NCI-H2227 (cell line): ENCODE results near the gene MACROD2.

Experiments used
- DNase-seq: peaks from one replicate; lab custom pipeline; 2025; ENCODE audit not compliant: unreplicated experiment; lab: John Stamatoyannopoulos, UW

Gene MACROD2

GRCh38 chr20:15848126-15848525, 1852.8 kb downstream of the MACROD2 start:
- DNase-seq, result no peak

DNA sequence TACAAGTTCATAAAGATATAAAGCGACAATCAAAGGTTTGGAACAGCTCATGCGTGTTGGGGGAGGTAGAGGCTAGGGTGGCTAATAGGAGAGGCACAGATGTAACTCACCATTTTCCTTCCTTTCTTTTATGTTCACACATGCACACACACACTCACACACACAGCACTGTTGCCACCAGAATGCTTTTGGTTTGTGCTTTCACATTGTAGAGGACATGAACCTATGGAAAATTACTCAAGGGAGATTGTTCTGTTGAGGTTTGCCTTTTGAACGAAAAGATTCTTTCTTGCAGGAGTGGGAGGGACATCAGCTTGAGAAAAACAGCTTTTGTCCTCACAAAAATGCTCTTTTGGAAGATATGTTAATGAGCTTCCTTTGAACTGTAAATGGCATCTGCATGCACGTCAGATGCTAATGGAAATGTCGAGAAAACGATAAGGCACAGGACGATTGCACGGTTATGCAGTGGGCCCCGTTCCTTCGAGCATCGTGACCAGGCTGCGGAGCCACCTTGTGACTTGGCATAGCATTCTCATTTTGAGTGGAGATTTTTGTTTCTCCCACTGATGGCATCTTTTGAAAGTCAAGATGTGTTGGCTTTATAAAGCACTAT, 1853.8 kb downstream of the MACROD2 start:
- no peak for DNase-seq

DNA sequence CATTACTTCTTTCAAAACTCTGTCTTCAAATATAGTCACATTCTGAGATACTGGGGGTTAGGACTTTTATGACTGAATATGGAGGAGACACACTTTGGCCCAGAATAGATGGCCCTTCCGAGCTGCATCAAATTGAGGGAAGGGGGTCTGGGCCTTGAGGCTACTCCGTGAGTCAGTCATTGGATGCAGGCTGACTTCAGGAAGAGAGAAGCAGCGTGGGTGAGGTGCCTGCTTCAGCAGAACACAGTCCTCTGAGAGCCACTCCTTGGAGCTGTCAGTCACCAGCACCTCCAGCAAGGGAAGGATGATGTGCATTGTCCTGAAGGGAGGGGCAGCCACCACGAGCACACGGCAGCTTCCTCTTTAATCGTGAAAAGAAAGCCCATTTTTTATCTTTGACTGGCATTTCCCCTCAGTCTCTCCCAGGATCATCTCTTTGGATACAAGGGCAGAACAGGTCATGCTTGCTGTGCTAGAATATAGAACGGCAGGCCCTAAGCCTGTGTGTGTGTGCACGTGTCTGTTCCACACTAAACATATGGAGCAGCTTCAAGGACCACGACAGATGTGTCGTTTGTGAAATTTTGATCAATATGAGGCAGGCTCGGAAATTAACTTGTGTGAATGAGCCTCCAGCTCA, 1856.4 kb downstream of the MACROD2 start:
- no peak for DNase-seq

DNA sequence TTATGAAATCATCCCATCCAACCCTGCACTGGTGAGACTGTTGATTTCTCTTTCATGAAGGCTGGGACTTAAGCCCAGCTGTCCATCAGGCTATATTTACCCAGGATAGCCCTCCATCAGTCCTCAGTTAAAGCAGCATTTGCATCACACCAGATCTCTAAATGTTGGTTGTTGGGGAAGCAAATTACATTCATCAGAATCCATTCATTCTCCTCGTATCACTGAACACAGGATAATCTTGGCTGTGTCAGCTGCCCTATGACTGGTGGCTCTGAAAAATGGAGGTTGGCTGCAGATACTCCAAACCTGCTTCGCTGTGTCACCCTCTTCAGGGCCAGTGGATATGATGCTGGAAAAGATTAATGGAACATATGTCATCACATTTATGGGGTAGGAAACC, 1859.6 kb downstream of the MACROD2 start:
- DNase-seq, result no peak

GRCh38 chr20:15857173-15857784, 1862.0 kb downstream of the MACROD2 start:
- no peak for DNase-seq

DNA sequence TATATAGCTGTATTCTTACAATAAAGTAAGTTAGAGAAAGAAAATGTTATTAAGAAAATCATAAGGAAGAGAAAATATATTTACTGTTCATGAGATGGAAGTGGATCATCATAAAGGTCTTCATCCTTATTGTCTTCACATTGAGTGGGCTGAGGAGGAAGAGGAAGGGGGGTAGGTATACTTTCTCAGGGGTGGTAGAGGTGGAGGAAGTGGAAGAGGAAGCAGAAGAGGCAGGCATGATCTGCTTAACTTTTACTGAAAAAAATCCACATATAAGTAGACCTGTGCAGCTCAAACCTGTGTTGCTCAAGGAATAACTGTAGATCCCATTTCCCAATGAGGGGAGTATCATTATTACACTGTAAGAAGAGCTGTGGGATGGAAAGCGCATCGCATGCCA, 1863.7 kb downstream of the MACROD2 start:
- DNase-seq, result no peak

DNA sequence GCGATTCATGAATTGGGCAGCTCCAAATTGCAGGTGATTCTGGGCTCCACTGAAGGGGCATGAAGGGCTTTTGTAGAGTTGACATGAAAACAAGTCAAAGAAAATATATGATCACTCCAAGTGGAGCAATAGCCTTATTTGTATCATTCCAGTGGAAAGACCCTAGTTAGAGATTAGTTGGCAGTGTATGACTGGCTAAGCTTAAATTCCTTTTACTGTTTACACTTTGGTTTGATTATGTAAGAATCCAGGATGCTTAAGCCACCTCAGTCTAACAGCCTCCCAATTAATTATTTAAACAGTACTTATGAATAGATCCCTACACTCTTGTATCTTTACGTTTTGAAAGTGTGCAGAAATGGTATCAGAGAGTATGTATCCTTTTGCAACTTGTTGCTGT, 1865.5 kb downstream of the MACROD2 start:
- no peak for DNase-seq

DNA sequence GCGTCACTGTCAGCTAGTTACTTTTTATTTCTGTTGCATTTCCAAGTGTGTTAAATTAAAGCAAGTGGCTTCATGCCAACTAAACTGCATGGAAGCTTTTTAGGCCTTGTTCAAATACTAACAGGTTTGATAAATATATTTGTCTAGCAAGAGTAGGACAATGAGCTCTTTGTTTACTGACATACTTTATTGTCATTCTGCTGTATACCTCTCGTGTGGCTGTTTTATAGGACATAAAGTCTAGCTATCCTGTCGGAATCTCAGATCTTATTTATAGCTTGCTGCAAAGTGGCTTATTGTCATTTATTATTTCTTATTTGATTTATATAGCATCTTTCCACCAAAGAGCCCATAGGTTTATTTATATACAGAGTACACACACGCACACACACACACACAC, 1866.9 kb downstream of the MACROD2 start:
- DNase-seq, result no peak

DNA sequence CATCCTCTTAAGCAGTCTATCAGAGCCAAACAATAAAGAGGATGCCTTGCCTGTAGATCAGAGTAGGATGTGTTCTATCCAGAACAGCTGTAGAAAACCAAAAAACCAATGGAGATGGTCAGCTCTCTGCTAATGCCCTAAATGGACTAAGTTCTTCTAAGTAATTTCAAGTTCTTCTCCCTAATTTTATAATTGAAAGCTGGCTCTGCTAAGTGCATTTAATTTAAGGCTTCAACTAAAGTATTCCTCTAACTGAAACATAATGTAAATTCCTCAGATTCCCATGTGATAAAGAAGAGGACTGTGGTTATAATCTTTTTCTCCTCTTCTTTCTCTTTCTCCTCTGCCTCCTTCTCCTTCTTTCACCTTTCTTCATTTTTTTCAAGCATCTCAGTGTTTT, 1868.4 kb downstream of the MACROD2 start:
- DNase-seq, result no peak

GRCh38 chr20:15865553-15865952, 1870.2 kb downstream of the MACROD2 start:
- no peak for DNase-seq

DNA sequence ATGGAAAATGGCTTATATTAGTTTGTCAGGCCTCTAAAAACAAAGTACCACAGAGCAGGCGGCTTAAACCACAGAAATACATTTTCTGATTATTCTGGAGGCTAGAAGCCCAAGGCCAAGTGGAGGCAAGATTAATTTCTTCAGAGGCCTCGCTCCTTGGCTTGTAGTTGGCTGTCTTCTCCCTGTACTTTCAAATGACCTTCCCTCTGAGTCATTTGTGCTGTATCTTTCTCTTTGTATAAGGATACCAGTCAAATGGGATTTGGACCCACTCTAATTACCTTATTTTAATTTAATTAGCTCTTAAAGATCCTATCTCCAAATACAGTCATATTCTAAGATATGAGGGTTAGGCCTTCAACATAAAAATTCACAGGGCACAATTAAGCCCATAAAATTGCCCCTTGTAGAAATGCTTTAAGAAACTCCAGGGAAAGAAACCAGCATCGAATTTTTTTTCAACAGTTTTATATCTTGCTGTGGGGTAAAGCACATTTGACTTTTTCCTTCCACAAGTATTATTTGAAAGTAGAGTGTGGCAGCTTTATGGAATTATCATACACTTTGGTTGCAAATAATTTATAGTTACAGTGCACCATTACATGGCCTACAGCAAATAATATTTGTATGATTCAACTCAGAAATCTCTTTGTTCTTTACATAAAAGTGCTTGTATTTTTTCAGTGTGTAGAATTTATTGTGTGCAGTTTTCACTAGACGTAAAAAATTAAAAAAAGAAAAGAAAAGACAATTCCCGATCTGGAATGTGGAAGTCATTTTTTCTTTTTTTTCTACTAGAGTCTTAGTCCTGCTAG, 1871.8 kb downstream of the MACROD2 start:
- no peak for DNase-seq

GRCh38 chr20:15867899-15868298, 1872.6 kb downstream of the MACROD2 start:
- DNase-seq, result no peak

- peak; percentile 19 for DNase-seq
Measured at GRCh38 chr20:15875446-15875845, 1880.1 kb downstream of the MACROD2 start.

DNA sequence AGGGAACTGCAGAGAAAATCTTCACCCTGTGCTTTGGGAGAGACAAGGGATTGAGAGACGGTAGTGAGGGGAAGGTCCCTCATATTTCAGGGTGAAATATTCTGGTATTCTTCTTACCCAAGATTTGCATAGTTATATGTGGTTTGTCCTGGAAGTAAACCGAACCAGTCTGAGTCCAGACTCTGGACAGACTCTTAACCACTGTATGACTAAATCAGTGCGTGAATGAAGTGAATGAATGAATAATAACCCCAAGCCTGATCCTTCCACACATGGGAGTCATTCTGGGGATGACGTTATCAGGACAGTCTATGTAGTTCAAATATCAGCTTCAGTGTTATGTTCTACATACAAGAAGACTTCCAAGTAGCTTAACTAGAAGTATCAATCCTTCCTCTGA, 1887.2 kb downstream of the MACROD2 start:
- no peak for DNase-seq

DNA sequence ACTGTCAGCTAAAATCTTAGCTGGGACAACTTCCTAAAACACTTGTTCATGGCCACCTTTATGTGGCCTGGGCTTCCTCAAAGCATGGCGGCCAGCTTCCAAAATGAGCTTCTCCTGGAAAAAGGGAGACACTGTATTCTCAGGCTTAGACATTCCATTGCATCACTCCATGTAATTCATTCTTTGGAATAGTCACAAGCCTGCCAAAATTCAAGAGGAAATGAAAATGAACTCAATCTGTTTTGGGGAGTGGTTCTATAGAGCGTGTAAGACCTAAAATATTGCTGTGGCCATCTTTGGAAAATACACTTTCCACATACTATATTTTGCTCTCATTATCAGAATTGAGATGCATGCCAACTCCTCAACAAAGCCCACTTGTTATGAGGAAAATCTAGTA, 1890.9 kb downstream of the MACROD2 start:
- no peak for DNase-seq

GRCh38 chr20:15887387-15887786, 1892.1 kb downstream of the MACROD2 start:
- no peak for DNase-seq

DNA sequence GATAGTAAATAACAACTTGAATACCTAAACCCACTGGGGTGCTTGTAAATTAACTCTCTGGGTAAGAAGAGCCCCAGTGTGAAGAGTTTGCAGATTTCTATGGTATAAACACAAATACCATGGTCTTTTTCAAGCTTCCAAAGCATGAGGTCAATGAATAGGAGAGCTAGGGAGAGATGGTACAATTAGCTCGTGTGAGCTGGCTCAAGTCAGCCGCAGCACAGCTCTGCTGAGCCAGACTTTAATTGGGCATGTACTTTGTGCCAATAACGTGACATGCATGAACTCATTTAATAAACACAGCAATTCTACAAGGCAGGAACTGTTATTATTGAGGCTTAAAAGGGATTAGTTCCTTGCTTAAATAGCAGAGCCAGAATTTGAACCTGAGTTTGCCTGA, 1893.7 kb downstream of the MACROD2 start:
- DNase-seq, result no peak

- DNase-seq, result peak; percentile 59
Measured at GRCh38 chr20:15889514-15890256, 1894.4 kb downstream of the MACROD2 start.

DNA sequence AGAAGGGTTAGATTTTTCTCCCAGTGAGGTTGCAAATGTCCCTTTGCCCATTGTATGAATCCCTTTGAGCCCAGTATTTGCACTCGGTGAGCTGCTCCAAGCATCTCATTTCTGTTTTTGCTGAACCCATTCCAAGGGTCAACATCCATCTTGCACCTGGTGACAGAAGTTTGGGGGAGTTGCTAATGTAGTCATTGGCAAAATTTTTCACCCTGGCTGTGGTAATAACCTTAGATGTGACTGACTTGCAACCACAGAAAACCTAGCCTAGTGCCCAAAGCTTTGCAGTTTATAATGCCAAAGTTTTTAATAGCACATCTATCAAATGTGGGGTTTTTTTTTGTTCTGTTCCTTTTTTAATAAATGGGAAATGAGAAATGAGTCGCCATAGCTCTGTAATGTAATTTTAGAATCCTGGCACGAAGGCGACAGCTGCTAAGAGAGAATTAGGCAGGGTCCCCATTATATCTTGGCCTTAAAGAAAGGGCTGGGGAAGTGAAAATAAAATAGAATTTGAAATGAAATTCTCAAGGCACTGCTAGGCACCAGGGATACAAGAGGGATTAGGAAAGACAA, 1895.2 kb downstream of the MACROD2 start:
- no peak for DNase-seq

GRCh38 chr20:15895126-15895525, 1899.8 kb downstream of the MACROD2 start:
- DNase-seq, result no peak
